Heart right ventricle (tissue), 16 donors: Measurements from ENCODE around the gene EPHA5. TPM values are rescaled to one million over a fixed set of nuclear protein-coding genes. Genes with fewer than 3 reads are reported as not detected.

Experiments used
- ATAC-seq, 8 donors: fragments of 200-7000 bp; cut with Tn5 transposase; one replicate each; pipeline ENCODE4 v1.9.1; 2020; ENCODE audit warnings: mild to moderate bottlenecking in 8 of 8, moderate library complexity in 8 of 8, moderate number of reproducible peaks in 1 of 8
- DNase-seq, 2 donors: peaks; one replicate each; pipeline ENCODE4 v3.0.0-alpha.2; 2020
- H3K27ac ChIP-seq, 10 donors: fragments of 200-600 bp; sonication (generic) in 2 of 10; one replicate each; pipeline versions ENCODE4 v1.5.0 to v1.8.0; 2020 to 2022; ENCODE audit warnings: mild to moderate bottlenecking in 3 of 10
- H3K27me3 ChIP-seq, 7 donors: fragments of 200-600 bp; one replicate each; pipeline ENCODE4 v1.8.0; 2021 to 2022; ENCODE audit warnings: mild to moderate bottlenecking in 2 of 7
- H3K36me3 ChIP-seq, 9 donors: fragments of 200-600 bp; sonication (generic) in 1 of 9; one replicate each; pipeline versions ENCODE4 v1.5.0 to v1.8.0; 2020 to 2022; ENCODE audit warnings: mild to moderate bottlenecking in 2 of 9
- H3K4me1 ChIP-seq, 9 donors: fragments of 200-600 bp; sonication (generic) in 1 of 9; one replicate each; pipeline versions ENCODE4 v1.5.0 to v1.8.0; 2020 to 2022; ENCODE audit warnings: mild to moderate bottlenecking in 4 of 9
- H3K4me3 ChIP-seq, 10 donors: fragments of 200-600 bp; sonication (generic) in 2 of 10; one replicate each; pipeline versions ENCODE4 v1.5.0 to v1.8.0; 2020 to 2022; ENCODE audit warnings: mild to moderate bottlenecking in 7 of 10, moderate library complexity in 2 of 10
- H3K9me3 ChIP-seq, 11 donors: fragments of 200-600 bp in 10 of 11; sonication (generic) in 2 of 11; one replicate each; pipeline versions ENCODE4 v1.5.0 to v1.8.0; 2013 to 2022; ENCODE audit warnings: mild to moderate bottlenecking in 2 of 11, control low read depth in 1 of 11, moderate library complexity in 1 of 11
- CTCF ChIP-seq, 9 donors: fragments of 200-600 bp; sonication (generic) in 2 of 9; IDR thresholded peaks; one replicate each; pipeline versions ENCODE4 v1.5.0 to v1.8.0; 2021 to 2022; ENCODE audit warnings: antibody characterized with exemption in 9 of 9, mild to moderate bottlenecking in 5 of 9, moderate library complexity in 1 of 9
- WGBS, 2 donors: extraction: QIAGEN DNeasy Blood & Tissue Kit; methylation state at CpG; one replicate each; pipeline ENCODE4 v1.1.7; 2013; ENCODE audit warnings: inconsistent platforms in 1 of 2; 5-methylcytosine and 5-hydroxymethylcytosine counted together
- intact Hi-C, 10 donors: fragments of 100-400 bp; cut with DNase I; formaldehyde crosslinking; loops; one replicate each; pipeline versions ENCODE4 v1.11.1 to v1.14.2; 2022
- polyA plus RNA-seq, 2 donors: library from polyadenylated mRNA; stranded (reverse); fragments of 200-250 nt; gene quantifications; one replicate each; pipeline ENCODE4 v1.2.3, GENCODE V29; 2013
- total RNA-seq, 10 donors: library from RNA; stranded (reverse); fragmentation: NEBNext Ultra II Directional in 3 of 10; extraction: Animal tissue kit (Norgen Biotek cat#: 25700) in 3 of 10; gene quantifications; one replicate each; pipeline versions ENCODE4 v1.2.1 to v1.2.4, GENCODE V29; 2021 to 2023
- donor health status: Arrhythmogenic right ventricular cardiomyopathy.
- donor health status: ischemic (EF 13 %, LVEDD 7.1; RV severe dilation, severe dysfunction).
- donor health status: healthy with polysubstance abuse.
- donor health status: DM: no; HTN: yes; CAD: no.
- donor health status: DM: no; HTN: no; CAD: no.
- donor health status: ischemic (EF 25% LVEDD 6.9; RV normal size, moderate dysfunction).
- donor health status: ischemic (EF 25% LVEDD 5.7; RV mildly dilated, moderate dysfunction).
- donor health status: healthy.
- donor health status: DM: yes; HTN: yes; CAD: no.
- donor health status: Ischemic cardiomyopathy.
- donor health status: ischemic (EF 35%, LVEDD 5.7; RV mildly dilated, moderate dysfunction).
- donor health status: nonischemic (EF 11% LVEDD 7.7; RV severe dilation, severe dysfunction).
- donor health status: DM: yes; HTN: yes; CAD: no.
- donor health status: PGD.
- donor health status: ischemic (EF 29% LVEDD 5.4; RV normal size, mild dysfunction).
- donor health status: nonischemic (EF 23%, LVEDD 6.1; RV moderate dilation, normal function).

EPHA5 gene
- total and polyA plus RNA-seq, 12 donors = under 0.01 to 0.37 (median 0.08) TPM; not detected in 1

DNA sequence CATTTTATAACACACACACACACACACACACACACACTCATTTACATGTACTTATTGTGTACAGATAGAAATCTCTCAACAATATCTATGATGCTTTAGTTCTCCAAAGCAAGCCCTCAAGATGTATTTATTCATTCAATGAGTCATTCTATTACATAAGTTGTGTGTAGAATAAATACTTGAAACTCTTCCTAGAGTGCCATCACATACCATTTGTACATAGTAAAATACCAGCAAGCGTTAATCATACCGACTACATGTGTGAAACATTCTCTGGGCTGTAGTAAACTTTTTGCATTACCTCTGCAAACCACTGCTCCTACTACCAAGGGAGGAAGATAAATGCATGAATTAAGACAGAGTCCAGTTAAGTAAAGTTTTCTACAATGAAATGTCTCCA, 70.9 kb downstream of the EPHA5 start:
- H3K9me3 ChIP-seq = no peaks in the 10 kb centered on the region
- no peak overlapping the region for H3K27ac ChIP-seq
- WGBS, 2 donors = 88 to 91% methylated on average over 2 of the region's 2 CpGs
- no peaks in the 10 kb centered on the region for H3K27me3 ChIP-seq
- no peak for TF ChIP-seq CTCF (IDR thresholded peaks at IDR 0.05)
- intact Hi-C loops = no loop called here
- H3K36me3 ChIP-seq = no peaks in the 10 kb centered on the region
- no peaks in the 10 kb centered on the region for H3K4me1 ChIP-seq
- no peak for DNase-seq
- no peak for ATAC-seq
- no peak overlapping the region for H3K4me3 ChIP-seq

- H3K4me3 ChIP-seq = no peak overlapping the region
- no peaks in the 10 kb centered on the region for H3K9me3 ChIP-seq
- no peak for TF ChIP-seq CTCF (IDR thresholded peaks at IDR 0.05)
- DNase-seq (no peak), ATAC-seq (no peak)
- WGBS, 2 donors = 86 to 87% methylated on average over 1 of the region's 1 CpG
- H3K4me1 ChIP-seq = no peaks in the 10 kb centered on the region
- no peaks in the 10 kb centered on the region for H3K36me3 ChIP-seq
- H3K27ac ChIP-seq = no peak overlapping the region
- H3K27me3 ChIP-seq = no peaks in the 10 kb centered on the region
- intact Hi-C loops = no loop called here
Observed at GRCh38 chr4:65597697-65598096, 72.6 kb downstream of the EPHA5 start.

DNA sequence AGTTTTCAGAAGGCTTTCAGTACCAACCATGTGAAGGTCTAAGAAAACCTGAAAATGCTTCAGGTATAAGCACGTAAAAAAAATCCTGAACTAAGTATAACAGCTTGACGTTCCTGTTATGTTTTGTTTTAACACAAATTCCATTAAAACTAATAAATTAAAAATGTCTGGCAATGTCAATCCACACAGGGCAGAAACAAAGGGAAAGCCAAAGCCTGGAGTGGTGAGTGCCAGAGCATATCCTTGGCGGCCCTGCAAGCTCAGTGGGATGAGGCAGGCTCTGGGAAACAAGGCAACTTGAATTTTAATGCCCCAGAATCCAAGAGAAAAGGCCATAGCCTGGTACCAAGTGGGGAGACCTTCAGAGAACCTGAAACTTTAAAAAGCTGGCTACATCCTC, 78.2 kb downstream of the EPHA5 start:
- TF ChIP-seq CTCF (IDR thresholded peaks at IDR 0.05) = no peak
- H3K27me3 ChIP-seq = no peaks in the 10 kb centered on the region
- DNase-seq (no peak), ATAC-seq (no peak)
- H3K27ac ChIP-seq = no peak overlapping the region
- 45 to 57% methylated on average over 3 of the region's 3 CpGs for WGBS, 2 donors
- no peak overlapping the region for H3K4me3 ChIP-seq
- intact Hi-C loops = no loop called here
- no peaks in the 10 kb centered on the region for H3K36me3 ChIP-seq
- H3K4me1 ChIP-seq = no peaks in the 10 kb centered on the region
- H3K9me3 ChIP-seq = peaks cover 0 to 4% (median 0%) of the 10 kb centered on the region in 11 donors

DNA sequence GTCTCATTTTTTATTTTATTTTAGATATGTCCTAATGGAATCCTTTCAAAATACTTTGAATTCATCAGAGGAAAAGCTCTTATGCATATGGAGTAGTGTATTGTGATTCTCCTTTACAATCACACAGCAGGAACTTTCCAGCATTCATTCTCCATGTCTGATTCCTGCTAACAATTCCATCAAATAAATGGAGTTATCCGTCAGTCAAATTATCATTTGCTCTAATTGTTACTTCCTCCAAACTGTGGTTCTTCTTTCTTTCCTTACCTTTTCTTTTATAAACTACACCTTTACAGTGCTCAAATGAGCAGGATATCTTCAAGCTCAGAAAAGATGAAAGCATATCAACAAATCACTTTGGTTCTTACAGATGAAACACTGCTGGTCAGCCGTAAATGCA, 80.4 kb downstream of the EPHA5 start:
- ATAC-seq (no peak), DNase-seq (no peak)
- intact Hi-C loops = no loop called here
- no peak for TF ChIP-seq CTCF (IDR thresholded peaks at IDR 0.05)
- Histone ChIP-seq H3K4me3 (no peak overlapping the region), H3K36me3 (no peaks in the 10 kb centered on the region), H3K9me3 (peaks cover 0 to 4% (median 0%) of the 10 kb centered on the region in 11 donors), H3K4me1 (no peaks in the 10 kb centered on the region), H3K27ac (no peak overlapping the region), H3K27me3 (no peaks in the 10 kb centered on the region)
- WGBS, 2 donors = 45 to 68% methylated on average over 2 of the region's 2 CpGs
